HG02840 (cell line): Measurements from ENCODE around the gene OR51A2.
"Not testable (repeated sequence)": the region's sequence is repeated elsewhere in the genome, so short reads cannot be mapped to it uniquely, and the experiment has no call there.

ENCODE experiments used
- ATAC-seq: cut with Tn5 transposase; IDR thresholded peaks from one replicate; pipeline ENCODE4 v1.9.1; 2021; ENCODE audit warnings: mild to moderate bottlenecking, moderate library complexity, moderate number of reproducible peaks; ENCODE audit not compliant: unreplicated experiment, low FRiP score

Gene OR51A2, protein sequence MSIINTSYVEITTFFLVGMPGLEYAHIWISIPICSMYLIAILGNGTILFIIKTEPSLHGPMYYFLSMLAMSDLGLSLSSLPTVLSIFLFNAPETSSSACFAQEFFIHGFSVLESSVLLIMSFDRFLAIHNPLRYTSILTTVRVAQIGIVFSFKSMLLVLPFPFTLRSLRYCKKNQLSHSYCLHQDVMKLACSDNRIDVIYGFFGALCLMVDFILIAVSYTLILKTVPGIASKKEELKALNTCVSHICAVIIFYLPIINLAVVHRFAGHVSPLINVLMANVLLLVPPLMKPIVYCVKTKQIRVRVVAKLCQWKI

DNA sequence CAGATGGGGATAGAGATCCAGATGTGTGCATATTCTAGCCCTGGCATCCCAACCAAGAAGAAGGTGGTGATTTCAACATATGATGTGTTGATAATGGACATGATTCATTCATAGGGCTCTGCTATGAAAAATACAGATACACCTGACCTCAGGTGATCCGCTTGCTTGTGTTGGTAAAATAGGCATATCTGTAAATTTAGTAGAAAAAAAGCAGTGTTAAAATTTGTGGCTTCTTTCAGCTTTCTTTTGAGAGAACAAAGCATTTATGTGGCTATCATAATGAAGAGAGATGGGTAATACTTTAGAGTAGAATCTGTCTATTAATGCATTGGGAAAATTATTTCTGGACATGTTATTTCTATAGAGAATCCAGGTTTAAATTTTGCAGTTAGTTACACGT lies at the start of gene OR51A2:
TSS of gene OR51A2 (minus strand) at position 101 of the 400 bp plus-strand sequence. CDS start at position 101, 0 bp downstream.
- not testable (repeated sequence) for ATAC-seq

DNA sequence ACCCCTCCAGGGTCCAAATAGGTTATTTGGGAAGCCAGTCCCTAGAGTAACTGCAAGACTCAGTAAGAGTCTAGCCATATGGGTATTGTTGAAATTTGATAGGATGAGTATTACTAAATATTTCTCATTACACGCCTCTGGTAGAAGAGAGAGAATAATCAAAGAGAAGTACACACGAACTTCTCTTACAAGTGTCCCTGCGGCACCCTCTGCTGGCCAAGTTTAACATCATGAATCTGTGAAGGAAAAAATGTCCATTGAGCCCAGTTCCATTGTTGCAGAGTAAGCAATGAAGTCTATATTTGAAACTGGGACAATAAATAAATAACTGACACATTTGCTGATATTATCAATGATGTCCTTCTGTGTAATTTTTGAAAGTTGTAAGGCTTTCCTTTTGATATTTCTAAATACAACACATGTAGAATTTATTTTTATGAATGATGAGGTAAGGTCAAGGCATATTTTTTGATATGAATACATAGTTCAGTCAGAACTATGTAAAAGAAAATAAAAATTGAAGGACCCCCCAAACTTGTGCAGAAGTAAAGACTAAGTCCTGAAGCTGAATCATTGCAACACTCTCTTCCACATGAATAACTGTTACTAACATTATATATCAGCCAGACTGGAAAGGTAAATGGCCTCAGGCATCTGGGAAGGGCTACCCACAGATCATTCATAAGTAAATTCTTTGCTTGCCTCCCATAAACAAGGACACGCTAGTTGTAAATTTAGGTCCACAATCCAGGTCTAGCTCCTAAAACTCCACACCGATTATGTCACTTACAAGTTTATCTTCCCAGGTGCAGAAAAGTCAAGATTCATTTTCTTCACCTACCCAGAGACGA lies 49.1 kb upstream of the OR51A2 start:
- no peak for ATAC-seq

DNA sequence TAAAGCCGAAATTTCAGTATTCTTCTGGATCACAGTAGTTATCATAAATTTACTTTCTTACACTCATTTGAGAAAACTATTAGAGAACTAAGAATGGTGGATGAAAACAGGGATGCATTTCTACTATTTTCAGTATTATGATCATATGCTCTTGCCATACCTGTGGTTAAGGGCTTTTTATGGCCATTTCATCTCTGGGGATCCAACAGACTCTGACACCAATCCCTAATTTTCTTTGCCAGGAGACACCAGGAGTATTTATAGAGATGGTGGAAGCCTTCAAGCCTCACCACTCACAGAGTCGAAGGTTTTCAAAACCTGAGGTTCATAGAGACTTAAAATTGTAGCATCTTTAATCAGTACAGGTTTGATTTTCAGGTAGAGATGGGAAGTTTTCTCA lies 39.0 kb upstream of the OR51A2 start, which contains the start of gene OR51L1:
TSS of gene OR51L1 (plus strand) at position 301 of the 400 bp plus-strand sequence. CDS start 4,132 bp downstream, outside the sequence.
- no peak for ATAC-seq

DNA sequence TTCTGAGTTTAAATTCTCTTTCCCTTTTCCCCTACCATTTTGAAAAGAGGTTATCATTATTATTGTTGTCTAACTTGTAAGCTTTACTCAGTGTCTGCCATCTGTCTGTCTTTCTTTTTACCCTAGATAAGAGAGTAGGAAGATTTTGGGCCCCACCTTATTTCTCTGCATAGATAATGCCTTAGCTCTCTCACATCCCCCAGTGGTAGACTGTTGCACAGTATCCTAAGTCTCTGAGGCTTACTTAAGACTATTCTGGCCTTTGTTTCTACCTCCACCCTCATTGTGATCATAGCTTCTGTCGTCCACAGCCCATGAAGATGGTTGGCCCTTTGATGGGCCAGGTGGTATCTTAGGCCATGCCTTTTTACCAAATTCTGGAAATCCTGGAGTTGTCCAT lies 35.5 kb upstream of the OR51A2 start:
- no peak for ATAC-seq

DNA sequence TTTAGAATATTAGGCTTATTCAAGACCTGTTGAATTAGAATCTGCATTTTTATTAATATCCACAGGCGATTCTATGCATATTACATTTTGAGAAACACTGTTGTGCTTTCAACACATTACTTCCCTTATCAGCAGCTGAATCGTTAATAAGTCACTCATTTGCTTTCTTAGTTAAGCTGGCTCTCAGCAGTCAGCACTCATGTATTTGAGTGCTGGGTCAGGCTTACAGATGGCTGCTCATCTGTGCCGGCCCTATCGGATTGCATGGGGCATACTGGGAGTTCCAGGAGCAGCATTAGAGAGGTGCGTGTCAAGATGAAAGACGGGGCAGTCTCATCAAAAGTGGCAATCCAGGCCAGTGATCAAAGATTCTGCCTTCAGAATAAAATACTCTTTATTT lies 28.3 kb upstream of the OR51A2 start:
- no peak for ATAC-seq

DNA sequence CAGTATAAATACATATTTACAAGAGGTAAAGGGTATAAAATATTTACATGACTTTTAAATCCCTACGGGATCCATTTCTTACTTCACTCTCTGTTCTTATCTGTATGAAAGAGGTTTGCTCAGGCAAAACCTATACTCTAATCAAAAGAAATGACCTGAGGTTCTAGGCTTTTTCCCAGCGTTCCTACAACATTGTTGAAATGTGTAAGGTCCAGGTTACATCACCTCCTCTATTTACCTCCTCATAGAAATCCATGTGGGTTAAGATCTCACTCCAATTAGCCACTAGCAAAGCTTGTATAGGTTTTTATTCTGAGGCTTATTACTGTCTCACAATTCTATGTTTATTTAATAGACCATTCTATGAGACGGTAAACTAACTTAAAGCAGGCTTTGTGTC lies 27.2 kb upstream of the OR51A2 start:
- ATAC-seq = no peak

DNA sequence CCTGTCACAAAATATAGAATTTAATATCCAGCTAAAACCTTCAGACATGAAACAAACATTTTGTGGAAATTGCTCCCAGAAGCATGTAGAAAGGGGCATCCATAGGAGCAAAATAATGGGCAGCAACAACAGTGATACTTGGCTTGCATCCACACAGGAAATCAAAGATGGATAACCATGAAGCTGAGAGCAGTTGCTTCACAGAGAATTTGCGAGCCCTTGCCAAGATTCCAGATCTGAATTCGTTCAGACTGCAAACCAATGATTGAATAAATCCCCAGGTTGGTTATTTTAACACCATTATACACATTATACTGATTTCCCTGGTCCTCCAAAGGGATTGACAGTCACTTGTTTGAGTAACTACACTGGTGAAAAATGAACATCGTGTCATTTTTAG lies 23.5 kb upstream of the OR51A2 start:
- no peak for ATAC-seq

DNA sequence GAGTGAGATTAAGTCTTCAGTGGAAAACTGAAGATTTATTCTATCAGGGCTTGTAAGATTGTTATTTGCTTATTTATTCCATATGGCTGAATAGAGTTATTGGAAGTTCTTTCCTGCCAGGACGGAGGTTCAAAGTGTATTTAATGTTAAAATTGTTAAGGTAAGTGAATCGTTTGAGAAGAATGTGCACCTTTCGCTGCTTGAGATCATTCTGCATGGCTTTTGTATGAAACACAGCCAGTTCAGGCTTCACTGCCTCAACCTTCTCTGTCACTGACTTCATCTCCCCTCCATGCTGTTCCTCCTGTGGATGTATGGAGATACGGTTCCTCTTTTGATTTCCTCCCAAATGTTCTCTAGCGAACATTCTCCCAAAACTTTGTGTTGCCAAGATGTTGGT lies 19.9 kb upstream of the OR51A2 start:
- no peak for ATAC-seq

DNA sequence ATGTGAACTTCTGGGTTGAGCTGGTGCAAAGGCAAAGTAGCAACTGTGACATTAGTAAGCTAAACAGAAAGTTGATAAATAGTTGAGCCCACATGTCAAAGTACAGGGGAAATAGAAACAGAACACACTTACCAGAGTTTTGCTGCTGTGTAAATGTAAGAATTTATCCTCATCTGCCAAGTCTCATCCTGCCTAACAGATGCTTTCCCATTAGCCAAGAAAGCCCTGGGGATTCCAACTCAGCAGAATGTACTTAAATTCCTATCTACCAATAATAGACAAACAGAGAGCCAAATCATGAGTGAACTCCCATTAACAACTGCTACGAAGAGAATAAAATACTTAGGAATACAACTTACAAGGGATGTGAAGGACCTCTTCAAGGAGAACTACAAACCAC lies 7.3 kb upstream of the OR51A2 start:
- no peak for ATAC-seq

DNA sequence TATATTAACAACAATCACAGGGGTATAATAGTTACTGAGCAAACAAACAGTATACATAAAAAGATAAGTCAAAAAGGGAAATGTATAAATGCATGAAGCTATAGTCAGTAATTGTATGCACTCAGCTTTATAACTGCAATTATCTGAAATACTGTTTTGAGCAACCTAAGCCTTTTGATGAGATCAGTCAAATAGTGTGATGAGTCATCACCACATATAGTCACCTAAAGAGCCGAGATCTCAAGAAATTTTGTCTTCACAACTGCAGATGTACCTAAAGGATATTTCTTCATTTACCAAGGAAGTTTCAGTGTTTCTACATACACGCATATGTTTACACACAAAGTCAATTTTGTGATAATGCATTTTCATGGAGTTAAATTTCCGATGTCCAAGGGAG lies 5.4 kb upstream of the OR51A2 start:
- no peak for ATAC-seq

DNA sequence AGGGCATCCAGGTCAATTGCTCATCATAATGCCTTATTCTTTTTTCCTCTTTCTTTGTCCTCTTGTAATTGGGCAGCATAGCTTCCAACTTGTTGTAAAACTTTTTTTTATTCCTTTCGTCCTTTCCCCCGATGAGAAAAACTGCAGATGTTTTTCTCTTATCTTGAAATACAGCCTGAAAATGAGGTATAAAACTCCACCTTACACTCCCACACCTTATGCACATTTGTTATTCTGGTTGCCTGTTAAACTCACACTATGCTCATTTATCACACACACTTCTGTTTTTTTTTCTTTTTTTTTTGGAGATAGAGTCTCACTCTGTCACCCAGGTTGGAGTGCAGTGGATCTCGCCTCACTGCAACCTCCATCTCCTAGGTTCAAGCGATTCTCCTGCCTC lies 1.9 kb upstream of the OR51A2 start:
- no peak for ATAC-seq

DNA sequence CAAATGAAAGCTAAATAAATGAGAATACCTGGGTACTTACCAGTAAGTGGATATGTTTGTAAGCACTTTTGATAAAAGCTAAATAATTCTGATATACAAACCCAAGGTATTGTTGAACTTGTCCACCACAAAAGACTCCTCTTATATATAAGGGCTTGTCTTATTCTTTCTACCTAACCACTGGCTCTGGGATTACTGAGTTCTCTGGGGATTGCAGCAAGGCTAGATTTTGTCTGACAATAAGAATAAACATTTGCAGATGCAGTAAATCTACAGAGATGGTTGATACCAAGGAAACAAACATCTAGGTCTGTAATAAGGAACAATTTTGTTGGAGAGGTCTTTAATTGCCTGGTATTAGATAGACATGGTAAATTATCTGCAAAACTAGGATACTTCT lies 8.0 kb downstream of the OR51A2 start, which contains the start of gene OR51A4:
TSS of gene OR51A4 (minus strand) at position 101 of the 400 bp plus-strand sequence. CDS start 505 bp downstream, outside the sequence.
- ATAC-seq = no peak

DNA sequence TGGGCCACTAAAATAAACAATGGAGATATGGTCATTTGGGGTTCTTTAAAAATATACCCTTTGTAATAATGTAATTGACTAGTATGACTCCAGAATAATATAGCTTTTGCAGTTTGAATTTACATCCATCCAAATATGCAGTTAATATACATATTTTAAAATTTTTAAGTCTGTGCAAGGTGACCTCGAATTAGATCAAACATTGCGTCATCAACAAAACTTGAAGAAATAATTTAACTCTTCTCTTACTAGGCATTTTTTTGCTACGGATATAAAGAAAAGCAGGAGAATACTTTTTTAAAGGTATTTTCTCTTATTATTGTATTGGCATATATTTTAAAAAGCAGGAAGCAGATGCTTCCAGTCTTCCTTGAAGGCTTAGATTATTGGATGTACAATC lies 18.8 kb downstream of the OR51A2 start:
- ATAC-seq = no peak

DNA sequence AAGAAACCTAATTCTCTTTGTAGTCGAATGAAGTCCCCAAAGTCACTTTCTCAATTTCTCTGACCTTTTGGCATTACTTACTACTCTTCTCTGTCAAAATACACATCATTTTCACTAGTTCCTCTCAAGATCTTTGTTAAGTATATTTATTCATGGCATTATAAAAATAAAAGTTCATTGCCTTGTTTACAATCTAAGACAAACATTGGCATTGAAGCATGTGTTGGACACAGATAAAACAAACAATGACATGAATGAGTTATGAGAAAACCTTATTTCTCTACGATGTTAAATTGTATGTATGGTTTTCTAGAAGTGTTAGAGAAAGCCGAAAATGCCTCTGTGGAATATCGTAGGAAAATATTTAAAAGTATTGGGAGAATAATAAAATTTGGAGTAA lies 22.8 kb downstream of the OR51A2 start:
- no peak for ATAC-seq

DNA sequence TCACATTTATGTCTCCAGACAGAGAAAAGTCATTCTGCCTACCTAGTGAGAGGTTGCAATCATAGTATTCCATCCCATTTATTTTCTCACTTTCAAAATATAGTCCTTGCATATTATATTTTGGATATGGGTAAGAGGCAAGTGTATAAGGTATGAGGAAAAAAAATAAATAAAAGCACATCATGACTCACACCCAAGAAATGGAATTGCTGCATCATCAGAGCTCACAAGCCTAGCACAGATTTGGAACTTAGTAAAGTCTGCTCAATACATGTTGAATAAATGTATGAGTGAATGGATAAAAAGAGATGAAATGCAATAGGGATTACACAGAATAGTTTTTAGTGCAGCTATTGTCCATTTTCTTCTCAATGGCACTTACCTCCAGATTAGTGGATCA lies 28.9 kb downstream of the OR51A2 start:
- no peak for ATAC-seq

DNA sequence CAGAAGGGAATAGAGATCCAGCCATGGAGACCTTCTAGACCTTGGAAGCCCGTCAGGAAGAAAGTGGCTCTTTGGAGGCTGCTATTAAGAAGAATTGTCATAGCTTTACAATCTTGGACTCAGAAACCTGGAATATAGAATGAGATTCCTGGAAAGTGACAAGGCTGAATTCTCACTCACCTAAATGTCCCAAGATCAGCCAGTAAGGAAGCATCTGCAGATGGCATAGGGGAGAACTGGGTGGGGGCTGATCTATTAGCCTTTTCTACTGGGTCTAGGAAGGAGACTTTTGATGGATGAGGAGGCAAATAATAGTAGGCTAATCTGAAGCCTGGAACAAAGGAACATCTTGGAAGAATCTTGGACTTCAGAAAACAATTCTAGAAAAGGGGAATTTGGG lies 31.3 kb downstream of the OR51A2 start, which contains the start of gene OR51G1:
TSS of gene OR51G1 (minus strand) at position 101 of the 400 bp plus-strand sequence. CDS start at position 101, 0 bp downstream.
- no peak for ATAC-seq

DNA sequence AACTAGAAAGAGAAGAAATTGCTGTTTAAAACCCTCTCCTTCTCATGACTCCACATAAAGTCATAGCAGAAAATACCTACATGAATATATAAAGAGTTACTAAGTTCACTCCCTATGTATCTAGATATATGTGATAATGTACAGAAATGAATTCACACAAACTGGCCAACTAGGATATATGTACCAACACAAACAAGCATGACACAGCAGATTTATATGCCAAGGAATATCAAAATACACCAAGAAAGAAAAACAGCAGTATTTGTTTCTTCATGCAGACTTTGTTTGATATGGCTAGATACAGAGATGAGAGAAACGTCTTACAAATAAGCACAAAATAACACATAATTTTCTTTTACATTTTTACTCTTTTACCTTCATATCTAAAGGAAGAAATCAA lies 33.2 kb downstream of the OR51A2 start:
- no peak for ATAC-seq

DNA sequence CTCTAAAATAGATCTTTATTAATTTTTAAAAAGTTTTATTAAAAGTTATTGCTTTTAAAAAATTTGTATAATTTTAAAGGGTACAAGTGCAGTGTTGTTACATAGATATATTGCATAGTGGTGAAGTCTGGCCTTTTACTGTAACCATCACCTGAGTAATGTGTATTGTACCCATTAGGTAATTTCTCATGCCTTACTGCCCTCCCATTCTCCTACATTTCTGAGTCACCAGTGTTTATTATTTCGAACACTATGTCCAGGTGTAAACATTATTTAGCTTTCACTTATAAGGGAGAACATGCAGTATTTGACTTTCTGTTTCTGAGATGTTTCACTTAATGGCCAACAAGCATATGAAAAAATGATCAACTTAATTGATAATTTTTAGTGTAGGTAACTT lies 33.7 kb downstream of the OR51A2 start:
- ATAC-seq = no peak

DNA sequence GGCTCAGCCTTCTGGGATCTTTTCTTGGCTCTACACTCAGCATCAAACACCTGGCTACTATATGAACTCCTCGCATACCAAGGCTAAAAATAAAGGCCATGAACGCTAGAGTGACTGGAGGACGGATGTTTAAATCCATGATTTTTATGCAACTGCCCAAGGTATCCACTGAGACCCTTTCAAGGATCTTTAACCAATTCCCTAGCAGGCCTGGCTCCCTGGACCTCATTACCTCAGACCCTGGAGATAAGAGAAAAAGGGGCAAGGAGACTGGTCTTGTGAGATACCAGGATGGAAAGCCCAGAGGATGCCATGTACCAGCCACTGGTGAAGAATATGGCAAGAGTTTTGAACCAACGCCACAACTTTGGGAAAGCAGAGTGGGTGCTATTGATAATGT lies 36.3 kb downstream of the OR51A2 start, which contains the start of gene OR51G2:
TSS of gene OR51G2 (minus strand) at position 101 of the 400 bp plus-strand sequence. CDS start 3,687 bp downstream, outside the sequence.
- no peak for ATAC-seq

DNA sequence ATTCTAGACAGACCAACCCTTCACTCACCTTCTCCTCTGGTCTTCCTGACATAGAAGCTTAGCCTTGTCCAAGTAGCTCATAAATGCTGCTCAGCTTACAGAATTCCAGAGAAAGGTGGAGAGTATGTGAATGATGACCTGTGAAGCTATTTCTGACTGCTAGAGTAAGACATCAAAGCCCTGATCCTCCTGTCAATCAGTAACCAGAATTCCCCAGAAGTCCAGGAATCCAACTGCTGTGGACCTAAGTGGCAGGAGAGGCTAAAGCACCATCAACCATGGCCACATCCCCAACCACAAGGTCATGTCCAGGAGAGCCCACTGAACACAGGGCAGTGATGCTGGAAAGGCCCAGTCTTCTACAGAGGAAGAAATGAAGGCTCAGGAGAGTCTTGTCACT lies 38.9 kb downstream of the OR51A2 start:
- no peak for ATAC-seq
